GM12874 (cell line): ENCODE measurements around the gene DENND2A.

Experiments
- CTCF ChIP-seq: IDR thresholded peaks from 2 replicates; pipeline ENCODE4 v1.5.1; 2011; ENCODE audit warnings: low read depth, mild to moderate bottlenecking, control low read depth, low read length, moderate library complexity; ENCODE audit not compliant: insufficient read depth

Gene DENND2A

GRCh38 chr7:140539461-140539860, 101.2 kb downstream of the DENND2A start:
- TF ChIP-seq CTCF: no peak

GRCh38 chr7:140537750-140538482, 102.7 kb downstream of the DENND2A start:
- TF ChIP-seq CTCF: no peak

- no peak for TF ChIP-seq CTCF
Observed at GRCh38 chr7:140534743-140535142, 105.9 kb downstream of the DENND2A start.

DNA sequence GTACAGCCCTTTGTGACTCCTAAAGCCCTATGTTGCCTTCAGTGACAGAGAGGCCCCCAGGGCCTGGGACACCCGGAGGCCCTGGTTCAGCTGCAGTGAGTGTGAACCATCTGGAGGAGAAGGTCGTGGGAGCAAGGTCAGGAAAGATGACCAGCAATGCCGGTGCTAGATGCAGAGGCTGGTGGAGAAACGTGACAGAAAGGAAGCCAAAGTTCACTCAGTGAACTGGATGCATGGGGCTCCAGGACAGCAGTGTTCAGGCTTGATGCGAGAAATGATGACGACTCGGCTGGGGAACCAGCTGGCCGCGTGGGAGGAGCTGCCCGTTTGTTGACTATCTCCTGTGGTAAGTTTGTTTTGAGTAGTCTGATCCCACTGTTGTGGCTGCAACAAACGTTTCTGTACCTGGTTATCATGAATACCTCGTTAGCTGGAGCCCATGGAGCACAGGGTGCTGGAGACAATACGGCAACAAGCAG, 107.2 kb downstream of the DENND2A start:
- TF ChIP-seq CTCF: no peak

- TF ChIP-seq CTCF: no peak
Observed at GRCh38 chr7:140526787-140527664, 113.6 kb downstream of the DENND2A start.

- TF ChIP-seq CTCF: no peak
Observed at GRCh38 chr7:140526214-140526613, 114.4 kb downstream of the DENND2A start.

GRCh38 chr7:140525743-140526142, 114.9 kb downstream of the DENND2A start:
- no peak for TF ChIP-seq CTCF
